Keratinocyte (primary cell): Measurements from ENCODE around the gene PAX2.

Experiments used
- EZH2 ChIP-seq: IDR thresholded peaks from one replicate; pipeline ENCODE4 v1.6.1; 2012; ENCODE audit warnings: inconsistent platforms, mild to moderate bottlenecking, low read length, moderate library complexity
- TF ChIP-seq, protein P1 (sequence below), 3 experiments: IDR thresholded peaks in 1 of 3; conservative IDR thresholded peaks in 1 of 3; optimal IDR thresholded peaks in 1 of 3; 2 replicates in 2 of 3; 3 replicates in 1 of 3; pipeline versions ENCODE3 to v1.5.1; 2011; ENCODE audit warnings: low read length in 3 of 3, mild to moderate bottlenecking in 3 of 3, moderate library complexity in 2 of 3, control low read depth in 1 of 3, inconsistent platforms in 1 of 3; ENCODE audit not compliant: insufficient read depth in 2 of 3; ENCODE audit errors: extremely low read depth in 1 of 3

- TF ChIP-seq, protein P1, sequence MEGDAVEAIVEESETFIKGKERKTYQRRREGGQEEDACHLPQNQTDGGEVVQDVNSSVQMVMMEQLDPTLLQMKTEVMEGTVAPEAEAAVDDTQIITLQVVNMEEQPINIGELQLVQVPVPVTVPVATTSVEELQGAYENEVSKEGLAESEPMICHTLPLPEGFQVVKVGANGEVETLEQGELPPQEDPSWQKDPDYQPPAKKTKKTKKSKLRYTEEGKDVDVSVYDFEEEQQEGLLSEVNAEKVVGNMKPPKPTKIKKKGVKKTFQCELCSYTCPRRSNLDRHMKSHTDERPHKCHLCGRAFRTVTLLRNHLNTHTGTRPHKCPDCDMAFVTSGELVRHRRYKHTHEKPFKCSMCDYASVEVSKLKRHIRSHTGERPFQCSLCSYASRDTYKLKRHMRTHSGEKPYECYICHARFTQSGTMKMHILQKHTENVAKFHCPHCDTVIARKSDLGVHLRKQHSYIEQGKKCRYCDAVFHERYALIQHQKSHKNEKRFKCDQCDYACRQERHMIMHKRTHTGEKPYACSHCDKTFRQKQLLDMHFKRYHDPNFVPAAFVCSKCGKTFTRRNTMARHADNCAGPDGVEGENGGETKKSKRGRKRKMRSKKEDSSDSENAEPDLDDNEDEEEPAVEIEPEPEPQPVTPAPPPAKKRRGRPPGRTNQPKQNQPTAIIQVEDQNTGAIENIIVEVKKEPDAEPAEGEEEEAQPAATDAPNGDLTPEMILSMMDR (optimal IDR thresholded peaks at IDR 0.05 in 1 of 3, IDR thresholded peaks at IDR 0.05 in 1 of 3, conservative IDR thresholded peaks at IDR 0.05 in 1 of 3; ENCODE audit: extremely low read depth in 1 of 3, insufficient read depth in 2 of 3, low read length in 3 of 3) = no peak
- no peak for TF ChIP-seq EZH2
These were observed 17.6 kb upstream of the PAX2 start for GRCh38 chr10:100727808-100728207.
